Measurements from ENCODE around the gene RPS27L.

GRCh38 chr15:63178034-63178433, 20.8 kb upstream of the RPS27L start:
- no peak for TF ChIP-seq POLR2A (IDR thresholded peaks at IDR 0.05; ENCODE audit: extremely low read depth, insufficient read length)
- no peak for TF ChIP-seq CTCF (IDR thresholded peaks at IDR 0.05; ENCODE audit: low read depth, low read length)
- no peak for TF ChIP-seq MYC (IDR thresholded peaks at IDR 0.05; ENCODE audit: low read depth, low read length)
- no peak for TF ChIP-seq MAX (IDR thresholded peaks at IDR 0.05; ENCODE audit: low read depth, low read length)
